Effector CD4-positive, alpha-beta T cell (primary cell): ENCODE results near the gene SERPINB13.
"Not testable (repeated sequence)": the region's sequence is repeated elsewhere in the genome, so short reads cannot be mapped to it uniquely, and the experiment has no call there.

Source experiments
- DNase-seq: peaks from one replicate; pipeline ENCODE4 v3.0.0-alpha.2; 2020

SERPINB13 gene

DNA sequence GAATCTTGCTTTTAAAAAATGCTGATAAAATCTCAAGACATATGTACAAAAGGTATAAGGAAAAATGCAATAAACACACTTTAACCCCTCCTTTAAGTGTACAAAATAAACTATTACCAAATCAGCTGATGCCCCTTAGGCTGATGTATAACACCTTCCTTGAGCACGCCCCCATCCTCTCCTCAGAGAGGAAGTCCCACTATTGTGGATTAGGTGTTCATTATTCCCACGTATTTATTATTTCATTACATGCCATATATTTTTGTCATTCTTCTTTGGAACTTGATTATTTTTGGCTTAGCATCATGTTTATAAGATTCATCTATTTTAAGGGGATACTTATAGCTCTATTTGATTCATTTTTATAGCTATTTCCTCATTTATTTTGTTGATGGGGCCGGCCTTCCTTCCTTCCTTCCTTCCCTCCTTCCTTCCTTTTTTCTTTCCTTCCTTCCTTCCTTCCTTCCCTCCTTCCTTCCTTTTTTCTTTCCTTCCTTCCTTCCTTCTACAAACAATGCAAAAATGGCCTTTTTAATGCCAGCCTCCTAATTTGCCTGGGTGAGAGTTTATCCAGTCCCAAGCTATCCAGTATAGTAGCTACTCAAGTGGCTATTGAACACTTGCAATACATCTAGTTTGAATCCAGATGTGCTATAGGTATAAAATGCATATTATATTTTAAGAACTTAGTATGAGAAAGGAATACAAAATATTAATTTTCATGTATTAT is 4.0 kb downstream of the SERPINB13 start:
- DNase-seq = no peak

DNA sequence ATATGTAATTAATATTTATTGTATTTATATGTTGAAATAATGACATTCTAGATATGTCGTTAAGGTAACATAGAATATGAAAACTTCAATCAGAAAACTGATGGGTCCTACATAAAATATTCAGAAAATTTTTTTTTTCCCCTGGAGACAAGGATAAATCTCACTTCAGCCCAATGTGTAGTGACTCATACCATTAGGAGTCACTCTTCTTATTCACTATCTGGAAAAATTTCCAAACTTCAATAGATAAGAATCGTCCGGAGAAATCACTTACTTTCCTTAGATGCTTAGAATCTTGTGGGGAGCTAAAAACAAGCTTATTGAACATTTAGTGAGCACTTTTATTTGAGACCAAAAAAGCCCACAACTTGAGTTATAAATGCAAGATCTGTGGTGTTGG is 4.6 kb downstream of the SERPINB13 start:
- no peak for DNase-seq

DNA sequence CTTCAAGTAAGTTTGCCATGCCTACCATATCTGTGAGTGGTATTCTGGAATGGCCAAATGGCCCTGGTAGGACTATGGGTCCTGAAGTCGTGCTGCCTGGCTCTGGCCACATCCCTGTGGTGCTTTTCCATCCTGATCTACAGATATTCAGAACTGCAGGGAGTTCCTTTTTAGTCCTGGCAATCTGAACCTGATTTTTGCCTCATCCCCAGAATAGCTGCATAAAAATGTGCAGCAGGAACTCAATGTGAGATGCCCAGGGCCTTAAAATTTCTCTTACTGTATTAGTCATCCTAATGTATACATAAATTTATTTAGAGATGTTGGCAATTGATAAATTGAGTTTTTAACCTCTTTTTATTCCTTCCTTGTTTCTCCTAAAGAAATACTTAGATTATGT is 5.3 kb downstream of the SERPINB13 start:
- no peak for DNase-seq

DNA sequence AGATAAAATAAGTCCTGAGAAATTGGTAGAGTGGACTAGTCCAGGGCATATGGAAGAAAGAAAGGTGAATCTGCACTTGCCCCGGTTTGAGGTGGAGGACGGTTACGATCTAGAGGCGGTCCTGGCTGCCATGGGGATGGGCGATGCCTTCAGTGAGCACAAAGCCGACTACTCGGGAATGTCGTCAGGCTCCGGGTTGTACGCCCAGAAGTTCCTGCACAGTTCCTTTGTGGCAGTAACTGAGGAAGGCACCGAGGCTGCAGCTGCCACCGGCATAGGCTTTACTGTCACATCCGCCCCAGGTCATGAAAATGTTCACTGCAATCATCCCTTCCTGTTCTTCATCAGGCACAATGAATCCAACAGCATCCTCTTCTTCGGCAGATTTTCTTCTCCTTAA is 9.8 kb downstream of the SERPINB13 start:
- DNase-seq = no peak

DNA sequence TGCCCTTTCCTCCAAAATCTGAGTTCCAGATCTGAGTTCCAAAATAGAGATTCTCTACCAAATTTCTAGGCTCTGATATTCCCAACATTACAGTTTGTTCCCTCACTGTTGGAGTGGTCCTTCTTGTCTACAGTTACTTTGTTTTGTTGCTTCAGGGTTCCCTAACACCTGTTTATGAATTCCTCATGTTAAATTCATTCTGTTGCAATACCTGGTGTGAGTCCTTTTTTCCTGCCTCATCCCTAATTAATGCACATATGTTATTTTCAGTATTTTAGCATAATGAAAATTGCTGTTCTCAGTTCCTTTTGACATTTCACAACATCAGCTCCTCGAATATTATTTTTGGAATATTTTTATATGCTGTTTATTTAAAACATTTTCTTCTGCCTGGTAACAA is 16.2 kb downstream of the SERPINB13 start:
- DNase-seq = no peak

- DNase-seq = no peak
Observed at GRCh38 chr18:63603772-63604171, 16.6 kb downstream of the SERPINB13 start.

GRCh38 chr18:63604791-63605567 is 17.8 kb downstream of the SERPINB13 start:
- no peak for DNase-seq

- DNase-seq = no peak
Observed at GRCh38 chr18:63606526-63606925, 19.4 kb downstream of the SERPINB13 start.

DNA sequence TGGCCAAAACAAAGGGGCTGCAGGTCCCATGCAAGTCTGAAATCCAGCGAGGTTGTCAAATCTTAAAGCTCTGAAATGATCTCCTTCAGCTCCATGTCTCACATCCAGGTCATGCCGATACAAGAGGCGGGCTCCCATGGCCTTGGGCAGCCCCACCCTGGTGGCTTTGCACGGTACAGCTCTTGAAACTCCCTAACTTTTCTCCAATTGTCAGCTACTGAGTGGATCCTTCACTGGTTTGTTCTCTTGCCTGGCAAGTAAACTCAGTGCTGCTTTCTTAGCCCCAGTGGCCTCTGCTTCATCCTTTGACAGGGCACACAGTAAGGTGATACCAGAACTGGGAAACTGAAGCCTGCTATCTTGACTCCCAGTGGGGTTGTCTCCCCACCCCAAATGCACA is 26.3 kb downstream of the SERPINB13 start:
- no peak for DNase-seq

GRCh38 chr18:63617049-63617914 is 30.1 kb downstream of the SERPINB13 start:
- no peak for DNase-seq

DNA sequence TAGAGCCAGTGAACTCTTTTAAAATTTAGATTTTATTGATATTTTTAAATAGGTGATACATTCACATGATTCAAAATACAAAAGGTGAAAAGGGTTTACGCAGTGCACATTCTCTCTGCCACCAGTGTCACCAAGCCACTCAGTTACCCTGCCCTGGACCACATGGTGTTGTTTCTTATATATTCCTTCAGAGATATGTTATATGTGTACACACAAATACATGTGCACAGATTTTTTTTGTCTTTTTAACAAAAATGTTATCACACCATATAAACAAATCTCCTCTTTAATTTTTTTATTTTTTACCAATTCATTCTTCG is 30.7 kb downstream of the SERPINB13 start:
- no peak for DNase-seq

DNA sequence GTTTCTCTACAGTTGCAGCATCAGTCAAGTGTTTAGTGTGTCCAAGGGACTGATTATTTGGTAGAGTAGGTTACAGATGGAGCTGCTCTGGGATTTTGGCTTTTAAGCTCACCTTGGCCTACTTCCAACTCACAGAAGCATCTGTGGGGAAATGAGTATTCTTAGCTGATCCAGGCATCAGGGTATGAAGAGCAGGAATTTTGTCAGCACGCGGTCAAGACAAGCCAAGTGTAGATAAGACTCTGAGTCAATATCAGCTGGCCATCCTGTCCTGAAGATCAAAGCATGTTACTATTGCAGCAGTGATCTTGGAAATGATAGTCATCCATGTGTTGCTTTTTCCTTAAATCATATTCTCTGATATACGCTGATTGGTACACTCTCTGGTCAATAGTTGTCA is 32.5 kb downstream of the SERPINB13 start:
- no peak for DNase-seq

GRCh38 chr18:63624863-63625262 is 37.7 kb downstream of the SERPINB13 start:
- DNase-seq = no peak

DNA sequence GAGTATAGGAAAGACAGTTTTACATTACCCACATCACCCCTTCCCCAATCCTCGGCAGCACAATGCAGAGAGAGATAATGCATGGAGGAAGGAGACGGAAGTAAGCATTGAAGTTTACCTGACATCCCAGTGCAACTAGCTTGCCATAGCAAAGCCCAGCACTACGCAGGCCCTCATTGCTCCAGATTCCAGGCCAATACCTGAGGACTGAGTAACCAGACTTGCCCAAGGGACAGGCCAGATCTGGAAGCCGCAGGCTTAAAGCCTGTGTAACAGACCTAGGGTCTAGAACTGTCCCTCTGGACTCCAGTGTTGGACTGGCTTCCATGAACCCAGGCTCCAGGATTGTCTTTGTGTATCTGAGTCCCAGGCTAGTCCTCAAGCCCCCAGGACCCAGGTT is 39.3 kb downstream of the SERPINB13 start:
- DNase-seq = no peak

DNA sequence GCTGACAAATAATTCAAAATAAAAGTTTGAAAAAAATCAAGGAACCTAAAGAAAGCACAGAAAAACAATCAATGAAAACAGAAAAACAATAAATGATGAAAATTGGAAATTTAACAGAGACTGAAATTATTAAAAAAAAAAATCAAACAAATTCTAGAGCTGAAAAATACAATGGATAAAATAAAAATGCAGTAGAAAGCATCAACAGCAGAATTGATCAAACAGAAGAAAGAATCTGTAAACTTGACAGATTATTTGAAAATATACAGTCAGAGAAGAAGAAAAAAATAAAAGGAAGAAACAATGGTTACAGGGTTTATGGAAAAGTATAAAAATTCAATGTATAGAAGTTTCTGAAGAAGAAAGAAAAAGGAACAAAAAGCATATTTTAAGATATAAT is 40.7 kb downstream of the SERPINB13 start:
- no peak for DNase-seq

- no peak for DNase-seq
Observed at GRCh38 chr18:63637703-63638102, 50.6 kb downstream of the SERPINB13 start.

DNA sequence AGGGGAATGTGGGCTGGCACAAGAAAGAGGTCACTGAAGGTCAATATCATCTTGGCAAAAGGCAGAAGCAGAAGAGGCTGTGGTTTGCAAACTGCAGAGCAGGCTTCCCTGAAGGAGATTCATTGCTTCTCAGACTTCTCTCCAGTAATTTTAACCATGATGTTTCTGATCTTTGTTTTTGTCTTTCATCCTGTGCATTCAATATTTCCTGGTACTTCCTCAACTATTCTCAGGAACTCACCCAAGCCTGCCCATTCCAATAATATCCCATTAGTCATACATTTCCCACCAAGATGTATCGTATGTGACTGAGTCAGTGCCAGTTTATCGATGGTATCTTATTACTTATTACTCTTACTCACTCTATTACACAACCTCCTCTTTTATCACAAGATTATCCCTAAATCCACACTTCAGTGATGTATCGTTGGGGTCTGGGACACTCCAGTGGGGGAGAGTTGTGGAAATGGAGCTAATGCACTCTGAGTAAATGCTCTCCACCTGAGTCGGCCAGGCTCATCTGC is 54.1 kb downstream of the SERPINB13 start:
- DNase-seq = not testable (repeated sequence)

- not testable (repeated sequence) for DNase-seq
Observed at GRCh38 chr18:63642668-63643356, 55.7 kb downstream of the SERPINB13 start.

DNA sequence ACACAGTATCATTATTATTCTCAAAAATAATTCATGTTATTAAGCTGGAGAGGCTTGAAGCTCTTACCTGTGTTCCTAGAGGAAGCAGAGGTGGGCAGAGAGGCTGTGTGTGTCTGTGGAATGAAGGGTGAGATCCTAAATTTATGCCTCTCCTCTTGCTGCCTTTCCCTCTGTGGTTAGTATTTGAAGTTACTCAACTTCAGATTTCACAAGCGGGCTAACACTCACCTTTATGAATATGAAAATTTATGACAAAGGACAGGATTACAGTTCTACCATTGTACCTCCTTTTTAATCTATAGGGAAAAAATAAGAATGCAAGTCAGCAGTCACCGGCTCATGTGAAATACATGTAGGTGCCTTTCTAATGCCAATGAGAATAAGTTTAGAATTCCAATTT is 57.0 kb downstream of the SERPINB13 start, which contains the start of gene SERPINB4:
Gene SERPINB4 (minus strand): TSS at position 115 of the 400 bp plus-strand sequence. CDS start 679 bp downstream, outside the sequence.
- DNase-seq = not testable (repeated sequence)

- not testable (repeated sequence) for DNase-seq
Observed at GRCh38 chr18:63644694-63645093, 57.6 kb downstream of the SERPINB13 start.

- DNase-seq = no peak
Observed at GRCh38 chr18:63646936-63647335, 59.8 kb downstream of the SERPINB13 start.

DNA sequence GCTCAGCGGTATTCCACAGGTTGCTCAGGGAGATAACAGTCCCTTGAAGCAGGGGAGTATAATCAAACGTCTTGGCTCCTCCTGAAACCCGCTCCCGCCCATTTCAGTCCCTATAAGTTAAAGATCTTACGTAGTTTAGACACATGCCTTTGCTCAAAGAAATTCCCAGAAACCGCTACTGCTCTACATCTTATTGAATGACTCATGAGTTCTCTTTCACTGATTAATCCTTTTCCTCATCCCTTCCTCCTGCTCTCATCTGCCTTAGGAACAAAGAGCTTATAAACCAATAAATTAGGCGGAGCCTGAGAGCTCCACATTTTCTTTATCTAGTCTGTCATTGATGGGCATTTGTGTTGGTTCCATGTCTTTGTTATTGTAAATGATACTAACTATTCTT is 61.1 kb downstream of the SERPINB13 start:
- no peak for DNase-seq
